PFSK-1 (cell line): ENCODE data around the gene AXDND1.

ENCODE experiments used
- POLR2AphosphoS5 ChIP-seq: IDR thresholded peaks from 2 replicates; pipeline ENCODE4 v1.6.1; 2012; ENCODE audit warnings: low read depth, mild to moderate bottlenecking, control low read depth, low read length, moderate library complexity
- TF ChIP-seq, protein P1 (sequence below), 2 experiments: IDR thresholded peaks; 2 replicates each; pipeline versions ENCODE4 v1.6.1 to v1.8.0; 2011 to 2012; ENCODE audit warnings: low read depth in 2 of 2, low read length in 2 of 2, control low read depth in 1 of 2, inconsistent platforms in 1 of 2, mild to moderate bottlenecking in 1 of 2, moderate library complexity in 1 of 2; ENCODE audit not compliant: insufficient read depth in 1 of 2

DNA sequence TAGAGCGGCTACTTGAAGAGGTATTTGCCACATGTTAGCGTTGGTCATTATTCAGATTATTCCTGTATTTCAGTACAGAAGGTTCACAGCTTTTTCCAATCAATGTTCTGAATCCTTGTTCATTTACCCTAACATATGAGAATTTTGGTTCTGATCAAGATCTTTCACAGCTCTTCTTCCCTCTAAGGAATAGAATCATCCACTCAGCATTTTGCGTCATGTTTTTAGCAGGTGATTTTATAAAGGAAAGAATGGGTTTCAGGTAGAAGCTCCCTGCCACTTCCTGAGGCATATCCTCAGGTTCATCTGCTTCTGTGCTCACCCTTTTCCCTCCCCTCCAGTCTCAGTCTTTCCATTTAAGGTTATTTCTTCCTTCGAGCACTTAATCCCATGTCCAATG lies 143.6 kb downstream of the AXDND1 start:
- TF ChIP-seq, protein P1, sequence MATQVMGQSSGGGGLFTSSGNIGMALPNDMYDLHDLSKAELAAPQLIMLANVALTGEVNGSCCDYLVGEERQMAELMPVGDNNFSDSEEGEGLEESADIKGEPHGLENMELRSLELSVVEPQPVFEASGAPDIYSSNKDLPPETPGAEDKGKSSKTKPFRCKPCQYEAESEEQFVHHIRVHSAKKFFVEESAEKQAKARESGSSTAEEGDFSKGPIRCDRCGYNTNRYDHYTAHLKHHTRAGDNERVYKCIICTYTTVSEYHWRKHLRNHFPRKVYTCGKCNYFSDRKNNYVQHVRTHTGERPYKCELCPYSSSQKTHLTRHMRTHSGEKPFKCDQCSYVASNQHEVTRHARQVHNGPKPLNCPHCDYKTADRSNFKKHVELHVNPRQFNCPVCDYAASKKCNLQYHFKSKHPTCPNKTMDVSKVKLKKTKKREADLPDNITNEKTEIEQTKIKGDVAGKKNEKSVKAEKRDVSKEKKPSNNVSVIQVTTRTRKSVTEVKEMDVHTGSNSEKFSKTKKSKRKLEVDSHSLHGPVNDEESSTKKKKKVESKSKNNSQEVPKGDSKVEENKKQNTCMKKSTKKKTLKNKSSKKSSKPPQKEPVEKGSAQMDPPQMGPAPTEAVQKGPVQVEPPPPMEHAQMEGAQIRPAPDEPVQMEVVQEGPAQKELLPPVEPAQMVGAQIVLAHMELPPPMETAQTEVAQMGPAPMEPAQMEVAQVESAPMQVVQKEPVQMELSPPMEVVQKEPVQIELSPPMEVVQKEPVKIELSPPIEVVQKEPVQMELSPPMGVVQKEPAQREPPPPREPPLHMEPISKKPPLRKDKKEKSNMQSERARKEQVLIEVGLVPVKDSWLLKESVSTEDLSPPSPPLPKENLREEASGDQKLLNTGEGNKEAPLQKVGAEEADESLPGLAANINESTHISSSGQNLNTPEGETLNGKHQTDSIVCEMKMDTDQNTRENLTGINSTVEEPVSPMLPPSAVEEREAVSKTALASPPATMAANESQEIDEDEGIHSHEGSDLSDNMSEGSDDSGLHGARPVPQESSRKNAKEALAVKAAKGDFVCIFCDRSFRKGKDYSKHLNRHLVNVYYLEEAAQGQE (IDR thresholded peaks at IDR 0.05; ENCODE audit: insufficient read depth in 1 of 2, low read depth in 2 of 2, low read length in 2 of 2), result no peak
- no peak for TF ChIP-seq POLR2AphosphoS5
